MM.1S (cell line): ENCODE data around the gene FHIT.

Experiments used
- DNase-seq: peaks from one replicate; pipeline ENCODE4 v3.0.0-alpha.2; 2015
- H2AFZ ChIP-seq: fragments of 300-600 bp; sonication (generic); 2 replicates; pipeline ENCODE4 v1.6.0; 2016; ENCODE audit warnings: antibody characterized with exemption, low read length
- H3F3A ChIP-seq: fragments of 300-600 bp; sonication (generic); 2 replicates; pipeline ENCODE4 v1.6.1; 2016; ENCODE audit warnings: mild to moderate bottlenecking, antibody characterized with exemption, low read length, moderate library complexity, mixed read lengths; ENCODE audit not compliant: insufficient read depth
- H3K27ac ChIP-seq: fragments of 300-600 bp; sonication (generic); 2 replicates; pipeline ENCODE4 v1.5.1; 2016; ENCODE audit warnings: mild to moderate bottlenecking, low read length
- H3K27me3 ChIP-seq: fragments of 300-600 bp; sonication (generic); replicated peaks from 2 replicates; pipeline ENCODE4 v1.6.0; 2016; ENCODE audit warnings: low read length; ENCODE audit not compliant: insufficient read depth
- H3K36me3 ChIP-seq: fragments of 300-600 bp; sonication (generic); replicated peaks from 2 replicates; pipeline ENCODE4 v1.6.1; 2016; ENCODE audit warnings: mild to moderate bottlenecking, low read length, mixed read lengths; ENCODE audit not compliant: insufficient read depth
- H3K4me1 ChIP-seq: fragments of 300-600 bp; sonication (generic); 2 replicates; pipeline ENCODE4 v1.6.1; 2016; ENCODE audit warnings: low read length, mixed read lengths
- H3K4me2 ChIP-seq: fragments of 300-600 bp; sonication (generic); 2 replicates; pipeline ENCODE4 v1.6.0; 2016; ENCODE audit warnings: low read depth, low read length
- H3K4me3 ChIP-seq: fragments of 300-600 bp; sonication (generic); 2 replicates; pipeline ENCODE4 v1.5.1; 2016; ENCODE audit warnings: low read length, mixed read lengths
- H3K79me2 ChIP-seq: fragments of 300-600 bp; sonication (generic); 2 replicates; pipeline ENCODE4 v1.6.1; 2016; ENCODE audit warnings: mixed run types, low read length, mixed read lengths
- H3K9ac ChIP-seq: fragments of 300-600 bp; sonication (generic); 2 replicates; pipeline ENCODE4 v1.6.1; 2016; ENCODE audit warnings: low read length, mixed read lengths
- H3K9me2 ChIP-seq: fragments of 300-600 bp; sonication (generic); replicated peaks from 2 replicates; pipeline ENCODE4 v1.6.1; 2016; ENCODE audit warnings: mild to moderate bottlenecking, low read length, mixed read lengths; ENCODE audit not compliant: insufficient read depth
- H3K9me3 ChIP-seq: fragments of 300-600 bp; sonication (generic); replicated peaks from 2 replicates; pipeline ENCODE4 v1.6.1; 2016; ENCODE audit warnings: mild to moderate bottlenecking, low read length, mixed read lengths; ENCODE audit not compliant: insufficient read depth
- H4K20me1 ChIP-seq: fragments of 300-600 bp; sonication (generic); 2 replicates; pipeline ENCODE4 v1.6.1; 2016; ENCODE audit warnings: mild to moderate bottlenecking, low read length, moderate library complexity, mixed read lengths; ENCODE audit not compliant: insufficient read depth
- CTCF ChIP-seq: fragments of 300-600 bp; sonication (generic); IDR thresholded peaks from 2 replicates; pipeline ENCODE4 v1.5.1; 2016; ENCODE audit warnings: antibody characterized with exemption, low read length, mixed read lengths
- EZH2 ChIP-seq: fragments of 300-600 bp; sonication (generic); optimal IDR thresholded peaks from 2 replicates; pipeline ENCODE3; 2017; ENCODE audit warnings: low read depth, mild to moderate bottlenecking, antibody characterized with exemption, low read length, mixed read lengths
- EZH2phosphoT487 ChIP-seq: fragments of 300-600 bp; sonication (generic); IDR thresholded peaks from 2 replicates; pipeline ENCODE4 v1.6.1; 2018; ENCODE audit warnings: antibody characterized with exemption, low read length

Gene FHIT

DNA sequence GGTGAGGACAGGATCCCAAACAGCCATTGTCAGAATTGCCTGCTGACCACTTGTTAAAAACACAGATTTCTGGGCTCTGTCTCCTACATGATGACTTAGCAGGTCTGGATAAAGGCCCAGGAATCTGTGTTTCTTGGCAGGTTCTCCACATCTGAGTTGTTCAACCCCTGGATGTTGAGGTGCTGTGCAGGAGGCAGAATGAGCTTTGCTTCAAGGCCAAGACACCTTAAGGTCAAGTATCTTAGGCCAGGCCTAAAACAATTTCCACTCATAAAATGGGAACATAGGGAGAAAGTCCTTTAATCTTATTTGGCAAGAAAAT is 1522.7 kb downstream of the FHIT start:
- Histone ChIP-seq H3K9me2 (no peaks in the 10 kb centered on the region), H3K4me2 (no peak overlapping the region), H3K79me2 (no peaks in the 10 kb centered on the region), H4K20me1 (no peaks in the 10 kb centered on the region), H3K9me3 (no peaks in the 10 kb centered on the region), H3K9ac (no peak overlapping the region), H3K27ac (no peak overlapping the region), H3K4me1 (no peaks in the 10 kb centered on the region), H3K27me3 (no peaks in the 10 kb centered on the region), H3F3A (no peaks in the 10 kb centered on the region), H3K4me3 (no peak overlapping the region), H2AFZ (no peak overlapping the region), H3K36me3 (no peaks in the 10 kb centered on the region)
- no peak for DNase-seq
- TF ChIP-seq CTCF, result no peak
- TF ChIP-seq EZH2, result no peak
- TF ChIP-seq EZH2phosphoT487, result no peak

GRCh38 chr3:59727902-59728586 is 1523.2 kb downstream of the FHIT start:
- Histone ChIP-seq H3K79me2 (no peaks in the 10 kb centered on the region), H3K27me3 (no peaks in the 10 kb centered on the region), H3K9me2 (no peaks in the 10 kb centered on the region), H4K20me1 (no peaks in the 10 kb centered on the region), H3K4me3 (no peak overlapping the region), H3K27ac (no peak overlapping the region), H3K36me3 (no peaks in the 10 kb centered on the region), H3K9me3 (no peaks in the 10 kb centered on the region), H3K4me2 (no peak overlapping the region), H2AFZ (no peak overlapping the region), H3K4me1 (no peaks in the 10 kb centered on the region), H3F3A (no peaks in the 10 kb centered on the region), H3K9ac (no peak overlapping the region)
- DNase-seq, result no peak
- no peak for TF ChIP-seq EZH2phosphoT487
- TF ChIP-seq EZH2, result no peak
- TF ChIP-seq CTCF, result no peak

GRCh38 chr3:59726279-59726678 is 1525.0 kb downstream of the FHIT start:
- no peak for DNase-seq
- Histone ChIP-seq H3K27me3 (no peaks in the 10 kb centered on the region), H3K4me1 (no peaks in the 10 kb centered on the region), H3K9me2 (no peaks in the 10 kb centered on the region), H4K20me1 (no peaks in the 10 kb centered on the region), H3K9me3 (no peaks in the 10 kb centered on the region), H3K4me2 (no peak overlapping the region), H2AFZ (no peak overlapping the region), H3K9ac (no peak overlapping the region), H3K4me3 (no peak overlapping the region), H3K27ac (no peak overlapping the region), H3K79me2 (no peaks in the 10 kb centered on the region), H3K36me3 (no peaks in the 10 kb centered on the region), H3F3A (no peaks in the 10 kb centered on the region)
- TF ChIP-seq CTCF, result no peak
